HCT116 (cell line): ENCODE results near the gene TMEM141. TPM values are rescaled to one million over a fixed set of nuclear protein-coding genes. Genes with fewer than 3 reads are reported as not detected.
"Not testable (repeated sequence)": the region's sequence is repeated elsewhere in the genome, so short reads cannot be mapped to it uniquely, and the experiment has no call there.

Experiments
- ATAC-seq: fragments of 200-7000 bp; cut with Tn5 transposase; 2 replicates; pipeline ENCODE4 v1.9.1; 2020; ENCODE audit warnings: mild to moderate bottlenecking, moderate library complexity
- BruUV-seq: library from RNA; stranded (reverse); fragments of 400-500 nt; replicated peaks from 2 replicates; lab custom pipeline; 2021; lab: Mats Ljungman, UMichigan
- CTCF ChIA-PET: fragments of 300-600 bp; sonication (Branson Sonifier 250); formaldehyde crosslinking; loops from one replicate; lab custom pipeline; 2021; ENCODE audit warnings: antibody characterized with exemption; lab: Charles Lee
- POLR2A ChIA-PET: fragments of 300-600, 350-600 bp; sonication (Branson Sonifier 250); formaldehyde crosslinking; loops from one replicate; lab custom pipeline; 2021; ENCODE audit warnings: antibody characterized with exemption; lab: Charles Lee
- RAD21 ChIA-PET, 2 experiments: fragments of 300-600 bp; sonication (Branson Sonifier 250); formaldehyde crosslinking; loops; one replicate each; lab custom pipeline; 2023; ENCODE audit warnings: low total read pairs in 2 of 2; ENCODE audit not compliant: uncharacterized antibody in 2 of 2, unreplicated experiment in 2 of 2, low non-redundant PET in 1 of 2; lab: Charles Lee
- DNase-seq: peaks from one replicate; pipeline ENCODE4 v3.0.0-alpha.2; 2010; ENCODE audit warnings: low read depth, low spot score
- H2AFZ ChIP-seq: fragments of 200-600 bp; shearing (Covaris generic), sonication (generic); 2 replicates; pipeline ENCODE4 v1.6.1; 2017; ENCODE audit warnings: low read depth, mixed run types, mixed read lengths, antibody characterized with exemption, low read length; ENCODE audit not compliant: poor library complexity, severe bottlenecking
- H3K27ac ChIP-seq: 2 replicates; pipeline ENCODE4 v1.5.1; 2012; ENCODE audit warnings: low read depth, low read length
- H3K27me3 ChIP-seq: fragments of 200-600 bp; sonication (generic); 2 replicates; pipeline ENCODE4 v1.6.1; 2016; ENCODE audit warnings: mixed run types, low read length, mixed read lengths; ENCODE audit not compliant: insufficient read depth
- H3K36me3 ChIP-seq, 2 experiments: fragments of 200-500 bp in 1 of 2; fragments of 200-600 bp in 1 of 2; sonication (Bioruptor generic) in 1 of 2; sonication (generic) in 1 of 2; 2 replicates each; pipeline versions ENCODE4 v1.5.1 to v1.6.1; 2014 to 2016; ENCODE audit warnings: low read length in 2 of 2, inconsistent platforms in 1 of 2, mixed read lengths in 1 of 2, mixed run types in 1 of 2; ENCODE audit not compliant: insufficient read depth in 2 of 2, control insufficient read depth in 1 of 2
- H3K4me1 ChIP-seq, 2 experiments: fragments of 200-600 bp in 1 of 2; sonication (generic) in 1 of 2; 2 replicates each; pipeline versions ENCODE4 v1.5.1 to v1.6.1; 2012 to 2017; ENCODE audit warnings: low read length in 2 of 2, inconsistent platforms in 1 of 2, mild to moderate bottlenecking in 1 of 2, mixed read lengths in 1 of 2, mixed run types in 1 of 2, moderate library complexity in 1 of 2; ENCODE audit not compliant: insufficient read depth in 2 of 2, control insufficient read depth in 1 of 2
- H3K4me2 ChIP-seq: fragments of 200-600 bp; sonication (generic); 2 replicates; pipeline ENCODE4 v1.6.1; 2017; ENCODE audit warnings: mixed run types, low read length, mixed read lengths
- H3K4me3 ChIP-seq, 2 experiments: fragments of 200-600 bp in 1 of 2; sonication (generic) in 1 of 2; replicated peaks in 1 of 2; 2 replicates each; pipeline ENCODE4 v1.5.1; 2011 to 2016; ENCODE audit warnings: low read length in 2 of 2, control low read depth in 1 of 2, low read depth in 1 of 2, mild to moderate bottlenecking in 1 of 2, mixed read lengths in 1 of 2, mixed run types in 1 of 2
- H3K79me2 ChIP-seq: fragments of 200-600 bp; sonication (generic); 2 replicates; pipeline ENCODE4 v1.6.1; 2017; ENCODE audit warnings: mild to moderate bottlenecking, mixed run types, low read length, moderate library complexity, mixed read lengths; ENCODE audit not compliant: insufficient read depth
- H3K9ac ChIP-seq: fragments of 200-600 bp; sonication (generic); 2 replicates; pipeline ENCODE4 v1.6.1; 2016; ENCODE audit warnings: low read length, mixed read lengths
- H3K9me2 ChIP-seq: fragments of 200-600 bp; sonication (generic), shearing (Covaris generic); 2 replicates; pipeline ENCODE4 v1.6.1; 2017; ENCODE audit warnings: mixed run types, mild to moderate bottlenecking, moderate library complexity; ENCODE audit not compliant: insufficient read depth
- H3K9me3 ChIP-seq, 2 experiments: fragments of 200-500 bp in 1 of 2; fragments of 200-600 bp in 1 of 2; sonication (Bioruptor generic) in 1 of 2; sonication (generic) in 1 of 2; 2 replicates each; pipeline ENCODE4 v1.6.1; 2014 to 2017; ENCODE audit warnings: low read length in 2 of 2, mixed read lengths in 2 of 2, inconsistent platforms in 1 of 2, low read depth in 1 of 2, mild to moderate bottlenecking in 1 of 2, mixed run types in 1 of 2, moderate library complexity in 1 of 2; ENCODE audit not compliant: control insufficient read depth in 1 of 2, insufficient read depth in 1 of 2
- H4K20me1 ChIP-seq: fragments of 200-600 bp; sonication (generic), shearing (Covaris generic); 2 replicates; pipeline ENCODE4 v1.6.1; 2017; ENCODE audit warnings: mixed run types, mild to moderate bottlenecking, moderate library complexity; ENCODE audit not compliant: insufficient read depth
- CEBPB ChIP-seq: IDR thresholded peaks from 2 replicates; pipeline ENCODE4 v1.6.1; 2012; ENCODE audit warnings: low read depth
- CTCF ChIP-seq, 3 experiments: fragments of 200-600 bp in 1 of 3; sonication (generic) in 1 of 3; IDR thresholded peaks in 2 of 3; conservative IDR thresholded peaks in 1 of 3; 2 replicates each; pipeline ENCODE4 v1.5.1; 2012 to 2017; ENCODE audit warnings: low read depth in 2 of 3, low read length in 2 of 3, antibody characterized with exemption in 1 of 3, borderline replicate concordance in 1 of 3, control low read depth in 1 of 3, mild to moderate bottlenecking in 1 of 3, mixed read lengths in 1 of 3, mixed run types in 1 of 3, moderate library complexity in 1 of 3; ENCODE audit not compliant: insufficient read depth in 1 of 3
- ELF1 ChIP-seq: IDR thresholded peaks from 2 replicates; pipeline ENCODE4 v1.6.1; 2012; ENCODE audit warnings: low read depth, borderline replicate concordance
- EZH2 ChIP-seq: fragments of 200-600 bp; sonication (generic); IDR thresholded peaks from 2 replicates; pipeline ENCODE4 v1.6.1; 2017; ENCODE audit warnings: antibody characterized with exemption, mixed run types
- EZH2phosphoT487 ChIP-seq: fragments of 200-600 bp; IDR thresholded peaks from 2 replicates; pipeline ENCODE4 v1.6.1; 2018; ENCODE audit warnings: antibody characterized with exemption, borderline replicate concordance
- JUND ChIP-seq: IDR thresholded peaks from 2 replicates; pipeline ENCODE4 v1.6.1; 2012
- MAX ChIP-seq: IDR thresholded peaks from 2 replicates; pipeline ENCODE4 v1.6.1; 2012
- POLR2A ChIP-seq: IDR thresholded peaks from 2 replicates; pipeline ENCODE4 v1.7.0; 2011; ENCODE audit warnings: borderline replicate concordance; ENCODE audit not compliant: insufficient read depth, insufficient read length; ENCODE audit errors: extremely low read depth
- POLR2AphosphoS5 ChIP-seq: IDR thresholded peaks from 2 replicates; pipeline ENCODE4 v1.6.1; 2011; ENCODE audit warnings: mild to moderate bottlenecking, low read depth, low read length, moderate library complexity
- RAD21 ChIP-seq: IDR thresholded peaks from 2 replicates; pipeline ENCODE4 v1.6.1; 2012; ENCODE audit warnings: low read depth, mild to moderate bottlenecking
- SIN3A ChIP-seq: IDR thresholded peaks from 2 replicates; pipeline ENCODE4 v1.6.1; 2012; ENCODE audit warnings: low read depth
- SP1 ChIP-seq: IDR thresholded peaks from 2 replicates; pipeline ENCODE4 v1.6.1; 2012; ENCODE audit warnings: low read depth
- SRF ChIP-seq: IDR thresholded peaks from 2 replicates; pipeline ENCODE4 v1.6.1; 2012; ENCODE audit warnings: low read depth
- TCF7L2 ChIP-seq: IDR thresholded peaks from 2 replicates; pipeline ENCODE4 v1.7.0; 2011; ENCODE audit warnings: borderline replicate concordance, inconsistent platforms; ENCODE audit not compliant: insufficient read depth, insufficient read length; ENCODE audit errors: extremely low read depth
- YY1 ChIP-seq: IDR thresholded peaks from 2 replicates; pipeline ENCODE4 v1.6.1; 2011; ENCODE audit warnings: low read length, low read depth, moderate library complexity, mild to moderate bottlenecking; ENCODE audit not compliant: insufficient replicate concordance; ENCODE audit errors: extremely low read depth
- intact Hi-C: fragments of 100-400 bp; cut with micrococcal nuclease; formaldehyde crosslinking; loops from 2 replicates; pipeline ENCODE4 v1.10.0; 2022
- total RNA-seq: library from RNA; stranded (reverse); gene quantifications from one replicate; pipeline ENCODE4 v1.2.1, GENCODE V29; 2021; ENCODE audit not compliant: unreplicated experiment

Gene TMEM141
- total RNA-seq, 1 experiment from 2014 or later = 73.6 TPM

GRCh38 chr9:136760424-136760823 is 30.7 kb upstream of the TMEM141 start:
- ChIA-PET CTCF (no interaction called here), POLR2A (no interaction called here)
- no TSS peak for BruUV-seq

GRCh38 chr9:136760834-136761544 is 30.2 kb upstream of the TMEM141 start:
- H3K4me3 ChIP-seq, H3K79me2 ChIP-seq, H3K27me3 ChIP-seq, RAD21 ChIA-PET, H3K9me3 ChIP-seq, POLR2A ChIA-PET: not testable (repeated sequence)
- DNase-seq = peak; percentile 56
- peak; percentile 42; the same call in 1 of the 2 replicates for TF ChIP-seq RAD21
- TF ChIP-seq CTCF (IDR thresholded peaks at IDR 0.05 in 2 of 3, conservative IDR thresholded peaks at IDR 0.05 in 1 of 3; ENCODE audit: borderline replicate concordance in 1 of 3, insufficient read depth in 1 of 3, low read depth in 2 of 3, low read length in 2 of 3) = peak; percentile 56 to 83 (median 67); a peak in 5 of 6 replicates
- TF ChIP-seq, all 23 proteins: peak for 2; not testable (repeated sequence) for 21
- CTCF ChIA-PET = interaction anchor here (0.9 kb wide), 1 partner anchor 326 kb away, joined by 3 read pairs; the partner anchor contains the start of gene MAN1B1
- peak; percentile 80 for ATAC-seq
- H3K36me3 ChIP-seq, BruUV-seq, intact Hi-C loops, H4K20me1 ChIP-seq, H3K9me2 ChIP-seq, H3K27ac ChIP-seq: not testable (repeated sequence)
- Histone ChIP-seq H3K4me2 (peak overlapping the region; percentile 58), H3K9ac (0 out of 2 replicates have a peak overlapping the region, but pooled peaks have one; percentile 13), H2AFZ (peak overlapping the region; percentile 82), H3K4me1 (peaks cover 13 to 25% of the 10 kb centered on the region in 2 experiments; a peak in 3 of 4 replicates)

More at GRCh38 chr9:136760424-136760823, 30.7 kb upstream of the TMEM141 start:
- Histone ChIP-seq H3K9me3 (peaks cover 0 to 7% of the 10 kb centered on the region in 2 experiments; a peak in 2 of 4 replicates), H4K20me1 (no peaks in the 10 kb centered on the region), H3K79me2 (no peaks in the 10 kb centered on the region), H3K4me2 (peak overlapping the region; percentile 58; the same call in 1 of the 2 replicates), H2AFZ (peak overlapping the region; percentile 82), H3K9ac (no peak overlapping the region), H3K36me3 (no peaks in the 10 kb centered on the region), H3K27me3 (no peaks in the 10 kb centered on the region), H3K4me1 (peaks cover 13 to 25% of the 10 kb centered on the region in 2 experiments; a peak in 3 of 4 replicates), H3K27ac (no peak overlapping the region), H3K4me3 (no peak overlapping the region), H3K9me2 (no peaks in the 10 kb centered on the region)
- TF ChIP-seq EZH2phosphoT487 (no peak), RAD21 (no peak), SP1 (no peak), YY1 (no peak), SRF (no peak), POLR2A (no peak), ELF1 (no peak), EZH2 (no peak), JUND (no peak), POLR2AphosphoS5 (no peak), TCF7L2 (no peak), CEBPB (no peak), SIN3A (no peak), MAX (no peak)
- ATAC-seq (peak; percentile 0; the same call in 1 of the 2 replicates), DNase-seq (no peak)
- RAD21 ChIA-PET = no interaction called here
- intact Hi-C loops = no loop called here
